ENCODE results near the gene NR1I2. TPM values are rescaled to one million over a fixed set of nuclear protein-coding genes. Genes with fewer than 3 reads are reported as not detected.

The NR1I2 gene
- total RNA-seq, 1 experiment from 2014 or later, result not detected

DNA sequence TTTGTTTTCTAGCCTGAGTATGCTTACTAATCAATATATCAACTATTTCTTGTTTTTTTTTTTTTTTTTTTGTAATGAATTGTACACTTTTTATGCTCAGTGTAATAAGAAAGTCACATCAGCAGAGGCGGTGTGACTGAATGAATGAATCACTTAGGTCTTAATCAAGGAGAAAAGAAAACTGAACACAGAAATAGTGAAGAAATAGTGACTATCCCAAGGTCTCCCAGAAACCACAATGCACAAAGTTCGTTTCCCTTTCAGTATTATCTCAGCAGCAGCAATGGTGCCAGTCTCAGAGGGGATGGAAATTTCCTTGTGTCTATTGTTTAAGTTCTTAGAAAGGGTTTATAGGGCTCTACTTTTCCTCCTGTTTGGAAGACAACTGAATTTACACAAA is 80.7 kb downstream of the NR1I2 start:
- BruUV-seq (replicated peaks), result no TSS peak

GRCh38 chr3:119864476-119864875 is 82.6 kb downstream of the NR1I2 start:
- Histone ChIP-seq H3K9me3 (no peaks in the 10 kb centered on the region; the same call in 1 of the 2 replicates), H3K36me3 (ENCODE audit: control insufficient read depth, insufficient read depth, low read length) (no peaks in the 10 kb centered on the region), H3K4me3 (ENCODE audit: low read depth, low read length) (no peak overlapping the region), H3K4me1 (no peaks in the 10 kb centered on the region), H3K27me3 (replicated peaks; ENCODE audit: control insufficient read depth, insufficient read depth, low read length) (no peaks in the 10 kb centered on the region)
- DNase-seq, result no peak
- H3K4me1 Mint-ChIP-seq (ENCODE audit: low read depth, unreplicated experiment), result no peaks in the 10 kb centered on the region
- POLR2A ChIA-PET, result no interaction called here
- H3K27me3 Mint-ChIP-seq (ENCODE audit: insufficient read depth, unreplicated experiment), result no peaks in the 10 kb centered on the region
- H3K4me3 Mint-ChIP-seq (ENCODE audit: unreplicated experiment), result no peak overlapping the region
- intact Hi-C loops (cut with micrococcal nuclease; ENCODE audit: unreplicated experiment), result no loop called here
- no peak overlapping the region for H3K27ac Mint-ChIP-seq (ENCODE audit: unreplicated experiment)
- H3K36me3 Mint-ChIP-seq (ENCODE audit: insufficient read depth, unreplicated experiment), result peaks cover 10% of the 10 kb centered on the region
- TF ChIP-seq CTCF (IDR thresholded peaks at IDR 0.05; ENCODE audit: insufficient read depth in 1 of 2, low read depth in 1 of 2, low read length in 1 of 2, severe bottlenecking in 1 of 2, unreplicated experiment in 1 of 2), result no peak
- CTCF ChIA-PET, result no interaction called here
- no peaks in the 10 kb centered on the region for H3K9me3 Mint-ChIP-seq (ENCODE audit: unreplicated experiment)
- BruUV-seq (replicated peaks), result no TSS peak

More for the DNA sequence above, 80.7 kb downstream of the NR1I2 start:
- no peaks in the 10 kb centered on the region for H3K36me3 ChIP-seq (ENCODE audit: control insufficient read depth, insufficient read depth, low read length)
- no peaks in the 10 kb centered on the region for H3K4me1 ChIP-seq
- peaks cover 17% of the 10 kb centered on the region for H3K36me3 Mint-ChIP-seq (ENCODE audit: insufficient read depth, unreplicated experiment)
- no peak overlapping the region for H3K27ac Mint-ChIP-seq (ENCODE audit: unreplicated experiment)
- ChIA-PET CTCF (no interaction called here), POLR2A (no interaction called here)
- H3K4me3 ChIP-seq (ENCODE audit: low read depth, low read length), result no peak overlapping the region
- no peaks in the 10 kb centered on the region for H3K4me1 Mint-ChIP-seq (ENCODE audit: low read depth, unreplicated experiment)
- H3K9me3 Mint-ChIP-seq (ENCODE audit: unreplicated experiment), result no peaks in the 10 kb centered on the region
- intact Hi-C loops (cut with micrococcal nuclease; ENCODE audit: unreplicated experiment), result no loop called here
- no peaks in the 10 kb centered on the region for H3K27me3 ChIP-seq (replicated peaks; ENCODE audit: control insufficient read depth, insufficient read depth, low read length)
- DNase-seq, result no peak
- no peaks in the 10 kb centered on the region for H3K27me3 Mint-ChIP-seq (ENCODE audit: insufficient read depth, unreplicated experiment)
- H3K9me3 ChIP-seq, result no peaks in the 10 kb centered on the region; the same call in 1 of the 2 replicates
- TF ChIP-seq CTCF (IDR thresholded peaks at IDR 0.05; ENCODE audit: insufficient read depth in 1 of 2, low read depth in 1 of 2, low read length in 1 of 2, severe bottlenecking in 1 of 2, unreplicated experiment in 1 of 2), result no peak
- H3K4me3 Mint-ChIP-seq (ENCODE audit: unreplicated experiment), result no peak overlapping the region

Other genes with a start within 250 kb of the NR1I2 start
- gene CD80, start 222.5 kb upstream of the NR1I2 start, total RNA-seq (2022), result not detected in 2 replicates
- gene ADPRH, start 202.6 kb upstream of the NR1I2 start, total RNA-seq (2022), result 2.8 TPM in 2 replicates
- 0.46 and 0.75 TPM in 2 replicates for gene PLA1A, start 184.2 kb upstream of the NR1I2 start, total RNA-seq (2022)
- gene POPDC2, start 121.5 kb upstream of the NR1I2 start, total RNA-seq (2022), result 0.77 and 1.4 TPM in 2 replicates
- 43.6 and 44.9 TPM in 2 replicates for gene COX17, start 104.7 kb upstream of the NR1I2 start, total RNA-seq (2022)
- gene CFAP91, start 79.1 kb upstream of the NR1I2 start, total RNA-seq (2022), result not detected in 2 replicates

Data from Caco-2 (cell line).